ENCODE data around the gene EFCAB7. TPM values are rescaled to one million over a fixed set of nuclear protein-coding genes. Genes with fewer than 3 reads are reported as not detected.
A peak's percentile ranks its signal among the peaks of the same experiment; 100 is the strongest.

Gene EFCAB7
- total RNA-seq, 1 donor from 2014 or later: 13.5 TPM

DNA sequence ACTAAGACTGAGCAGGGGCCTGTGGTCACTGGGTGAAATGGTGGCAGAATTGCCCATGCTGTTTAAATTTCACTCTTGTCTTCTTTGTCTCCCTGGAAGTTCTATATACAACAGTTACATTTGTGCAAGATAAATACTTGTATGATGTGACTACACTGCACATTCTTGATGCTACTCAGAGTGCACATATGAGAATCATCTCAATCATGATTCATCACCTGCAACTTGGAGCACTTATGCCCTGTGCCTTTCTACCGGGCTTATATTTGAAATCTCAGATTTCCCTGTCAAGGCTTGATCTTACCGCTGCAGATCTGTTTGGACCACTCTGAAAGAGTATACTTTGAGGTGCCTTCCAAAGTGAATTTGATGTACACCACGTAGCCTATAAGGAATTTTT is 80.5 kb downstream of the EFCAB7 start:
- no peak for DNase-seq

DNA sequence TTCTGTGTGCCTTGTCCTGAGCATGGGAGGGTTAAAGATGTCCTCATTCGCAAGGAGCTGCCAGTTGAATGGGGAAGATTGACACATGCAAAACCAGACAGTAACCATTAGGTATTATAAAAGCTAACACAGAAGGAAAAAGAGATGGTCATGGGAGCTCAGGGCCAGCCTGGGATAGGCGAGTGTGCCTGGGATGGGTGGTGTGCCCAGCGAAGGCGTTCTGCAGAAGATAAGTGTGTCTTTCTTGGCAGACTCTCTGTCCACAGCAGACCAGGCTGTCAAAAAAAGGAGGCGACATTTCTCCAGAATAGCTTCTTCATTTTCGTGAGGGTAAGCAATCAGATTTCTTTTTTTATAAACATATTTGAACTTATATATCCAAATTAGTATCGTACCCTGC is 84.0 kb downstream of the EFCAB7 start:
- no peak for DNase-seq

DNA sequence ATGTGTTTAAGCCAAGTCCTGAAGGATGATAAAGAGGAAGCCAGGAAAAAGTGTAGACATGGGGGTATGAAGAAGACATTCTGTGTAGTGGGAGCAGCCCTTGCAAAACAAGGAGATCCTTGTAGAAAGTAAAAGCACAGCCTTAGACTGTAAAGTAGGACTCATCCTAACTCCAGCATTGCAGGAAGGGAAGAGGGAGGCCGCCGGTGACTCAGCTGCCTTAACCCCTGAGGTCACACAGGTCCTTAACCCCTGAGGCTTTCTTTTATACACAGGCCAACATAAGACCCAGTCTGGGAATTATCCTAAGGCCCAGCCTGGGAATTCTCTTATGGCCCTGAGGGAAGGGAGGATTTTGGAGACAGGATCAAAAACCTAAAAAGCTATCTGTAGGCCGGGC is 87.9 kb downstream of the EFCAB7 start:
- no peak for DNase-seq

GRCh38 chr1:63612564-63612963 is 89.2 kb downstream of the EFCAB7 start:
- no peak for DNase-seq

DNA sequence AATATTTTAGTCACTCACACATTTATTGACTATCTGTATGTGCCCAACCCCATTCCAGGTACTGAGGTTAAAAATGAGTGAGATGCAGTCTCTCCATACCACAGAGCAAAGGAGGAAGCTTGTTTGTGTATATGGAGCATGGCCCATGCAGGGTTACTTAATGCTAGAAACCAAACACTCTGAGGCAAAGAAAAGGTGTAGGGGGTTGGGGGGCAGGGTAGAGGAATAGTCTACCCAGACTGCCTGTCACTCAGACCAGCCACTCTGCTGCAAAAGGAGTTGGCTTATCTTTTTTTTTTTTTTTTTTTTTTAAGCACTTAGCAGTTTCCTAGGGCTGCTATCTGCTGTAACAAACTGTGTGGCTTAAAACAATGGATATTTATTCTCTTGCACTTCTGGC is 89.6 kb downstream of the EFCAB7 start:
- no peak for DNase-seq

GRCh38 chr1:63615768-63616420 is 92.6 kb downstream of the EFCAB7 start:
- peak; percentile 51 for DNase-seq

DNA sequence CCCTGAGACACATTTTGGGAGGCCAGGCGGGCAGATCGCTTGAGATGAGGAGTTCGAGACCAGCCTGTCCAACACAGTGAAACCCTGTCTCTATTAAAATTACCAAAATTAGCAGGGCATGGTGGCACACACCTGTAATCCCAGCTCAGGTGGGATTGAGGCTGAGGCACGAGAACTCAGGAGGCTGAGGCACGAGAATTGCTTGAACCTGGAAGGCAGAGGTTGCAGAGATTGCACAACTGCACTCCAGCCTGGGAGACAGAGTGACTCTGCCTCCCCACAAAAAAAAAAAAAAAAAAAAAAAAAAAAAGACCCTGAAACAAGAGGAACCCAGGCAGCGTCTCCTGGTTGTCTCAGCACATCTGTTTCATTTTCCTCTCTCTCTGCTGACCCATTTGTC is 94.1 kb downstream of the EFCAB7 start:
- no peak for DNase-seq

DNA sequence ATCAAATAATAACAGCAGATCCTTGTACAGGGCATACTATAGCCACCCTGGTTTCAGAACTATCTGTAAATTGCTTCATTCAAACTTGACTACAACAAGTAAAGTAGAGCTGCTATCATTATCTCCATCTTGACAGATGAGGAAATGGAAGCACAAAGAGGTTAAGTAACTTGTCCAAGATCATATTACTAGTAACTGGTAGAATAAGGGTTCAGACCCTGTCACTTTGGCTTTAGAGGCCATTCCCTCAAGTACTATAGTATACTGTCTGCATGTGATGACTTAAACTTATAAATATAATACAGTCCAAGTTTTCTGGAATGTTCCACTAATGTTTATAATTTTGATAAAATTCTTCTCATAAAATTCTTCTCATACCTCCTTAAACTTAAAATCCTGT is 94.7 kb downstream of the EFCAB7 start:
- no peak for DNase-seq

- DNase-seq: no peak
These were observed 96.2 kb downstream of the EFCAB7 start for GRCh38 chr1:63619558-63619957.

GRCh38 chr1:63620671-63621070 is 97.3 kb downstream of the EFCAB7 start:
- DNase-seq: no peak

- no peak for DNase-seq
These were observed 97.8 kb downstream of the EFCAB7 start for GRCh38 chr1:63621075-63621474.

DNA sequence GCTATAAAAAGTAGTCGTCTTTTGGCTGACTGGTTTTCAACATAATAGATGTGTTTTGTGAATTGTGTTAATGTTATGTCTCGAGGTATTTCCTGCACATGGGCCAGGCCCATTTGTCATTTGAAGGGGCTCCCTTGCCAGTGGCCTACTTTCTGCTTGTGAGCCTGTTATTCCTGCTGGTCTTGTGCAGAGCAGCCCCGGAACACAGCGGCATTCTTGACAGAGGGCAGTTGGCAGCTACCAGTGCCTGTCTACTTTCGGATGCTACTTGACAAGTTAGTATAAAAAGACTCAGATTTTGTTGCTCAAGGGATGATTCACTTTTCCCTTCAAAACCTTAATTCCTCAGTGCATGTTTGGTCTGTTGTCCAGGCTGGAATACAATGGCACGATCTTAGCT is 98.4 kb downstream of the EFCAB7 start:
- DNase-seq: no peak

Small RNA genes lying within 50 kb of the gene (small RNA-seq; reads per million reads assigned to genes)
- not detected for gene RF02105 (ENCODE audit: low replicate concordance)
- gene RF02106 (ENCODE audit: low replicate concordance): not detected
- gene RF02107 (ENCODE audit: low replicate concordance): not detected
- gene RF02108 (ENCODE audit: low replicate concordance): not detected
- gene RF02109 (ENCODE audit: low replicate concordance): not detected
- not detected for gene RF02110 (ENCODE audit: low replicate concordance)
- gene RN7SL488P (ENCODE audit: low replicate concordance): not detected
- not detected for gene RNU7-123P (ENCODE audit: low replicate concordance)

Other genes starting within 250 kb of the EFCAB7 start
- gene FOXD3, start 201.0 kb upstream of the EFCAB7 start, total RNA-seq: 1.9 TPM
- 32.7 TPM for gene ALG6, start 155.9 kb upstream of the EFCAB7 start, total RNA-seq
- gene ITGB3BP, start 300 bp upstream of the EFCAB7 start, total RNA-seq: 31.5 TPM
- 52.6 TPM for gene PGM1, start 69.9 kb downstream of the EFCAB7 start, total RNA-seq